A549 (cell line): ENCODE data around the gene GPAT2.
"Not testable (repeated sequence)": the region's sequence is repeated elsewhere in the genome, so short reads cannot be mapped to it uniquely, and the experiment has no call there.

ENCODE experiments used
- CEBPB ChIP-seq, 2 experiments: fragments of >200 bp in 1 of 2; sonication (Bioruptor Twin) in 1 of 2; formaldehyde crosslinking in 1 of 2; IDR thresholded peaks; 2 replicates each; pipeline ENCODE4 v1.6.1; 2012 to 2016
- CTCF ChIP-seq: fragments of >200 bp; sonication (Bioruptor Twin); formaldehyde crosslinking; IDR thresholded peaks from 3 replicates; pipeline ENCODE4 v1.5.1; 2016
- EP300 ChIP-seq, 2 experiments: fragments of >200 bp; sonication (Bioruptor Twin); formaldehyde crosslinking; IDR thresholded peaks; 2 replicates in 1 of 2; 3 replicates in 1 of 2; pipeline ENCODE4 v1.6.1; 2016 to 2017
- MAX ChIP-seq: IDR thresholded peaks from 2 replicates; pipeline ENCODE4 v1.6.1; 2012
- MYC ChIP-seq: IDR thresholded peaks from 2 replicates; pipeline ENCODE4 v1.6.1; 2012; ENCODE audit warnings: mild to moderate bottlenecking, inconsistent platforms, low read length, improper control_type of control experiment, borderline replicate concordance
- PHF8 ChIP-seq: fragments of 200-600 bp; sonication (generic); IDR thresholded peaks from 2 replicates; pipeline ENCODE4 v1.6.1; 2016; ENCODE audit warnings: low read depth, mild to moderate bottlenecking, antibody characterized with exemption, moderate library complexity, borderline replicate concordance
- POLR2A ChIP-seq: IDR thresholded peaks from 2 replicates; pipeline ENCODE4 v1.6.1; 2012; ENCODE audit warnings: mild to moderate bottlenecking, low read length
- REST ChIP-seq: fragments of 200-600 bp; sonication (generic); IDR thresholded peaks from 2 replicates; pipeline ENCODE4 v1.6.1; 2016; ENCODE audit warnings: antibody characterized with exemption, mild to moderate bottlenecking, moderate library complexity
- SREBF2 ChIP-seq: fragments of 450-650 bp; IDR thresholded peaks from 2 replicates; pipeline ENCODE4 v1.6.1; 2014; ENCODE audit warnings: mild to moderate bottlenecking, moderate library complexity
- USF2 ChIP-seq: fragments of 450-650 bp; IDR thresholded peaks from 2 replicates; pipeline ENCODE4 v1.6.1; 2014; ENCODE audit warnings: antibody characterized with exemption

- TF ChIP-seq CTCF; EP300 (IDR thresholded peaks at IDR 0.05); POLR2A; MAX; MYC; SREBF2; USF2; REST; CEBPB (IDR thresholded peaks at IDR 0.05): not testable (repeated sequence)
- TF ChIP-seq PHF8: 0 out of 2 replicates have a peak, but pooled peaks have one; percentile 11
These were observed 42.6 kb downstream of the GPAT2 start for GRCh38 chr2:95992102-95992501.
